HEK293 (cell line): ENCODE data around the gene ADK.
A peak's percentile ranks its signal among the peaks of the same experiment; 100 is the strongest.

Experiments used
- CTCF ChIA-PET: fragments of 350-600 bp; formaldehyde crosslinking; extraction: SDS; loops from one replicate; lab custom pipeline; 2021; ENCODE audit warnings: antibody characterized with exemption; lab: Yijun Ruan, JAX
- POLR2A ChIA-PET: fragments of 300-600 bp; formaldehyde crosslinking; extraction: SDS; loops from one replicate; lab custom pipeline; 2020; ENCODE audit warnings: antibody characterized with exemption, inconsistent platforms; lab: Yijun Ruan, JAX
- H3K27ac ChIP-seq: fragments of 200-500 bp; sonication (Bioruptor generic); 2 replicates; pipeline ENCODE4 v1.5.1; 2014; ENCODE audit warnings: low read depth, low read length, control low read depth, inconsistent platforms; ENCODE audit errors: extremely low read depth
- H3K36me3 ChIP-seq, 2 experiments: fragments of 200-500 bp in 1 of 2; sonication (Bioruptor generic) in 1 of 2; 1 replicate in 1 of 2; 2 replicates in 1 of 2; pipeline ENCODE4 v1.5.1; 2014 to 2017; ENCODE audit warnings: inconsistent platforms in 2 of 2, low read length in 2 of 2; ENCODE audit not compliant: control insufficient read depth in 2 of 2, insufficient read depth in 1 of 2
- H3K4me1 ChIP-seq: fragments of 200-500 bp; sonication (Bioruptor generic); 2 replicates; pipeline ENCODE4 v1.5.1; 2014; ENCODE audit warnings: mild to moderate bottlenecking, low read length, inconsistent platforms; ENCODE audit not compliant: control insufficient read depth, insufficient read depth
- H3K4me3 ChIP-seq: 2 replicates; pipeline ENCODE4 v1.5.1; 2011; ENCODE audit warnings: low read depth, mild to moderate bottlenecking, control low read depth, low read length, moderate library complexity
- H3K9me3 ChIP-seq: fragments of 200-500 bp; sonication (Bioruptor generic); 2 replicates; pipeline ENCODE4 v1.5.1; 2014; ENCODE audit warnings: low read depth, low read length, inconsistent platforms; ENCODE audit not compliant: control insufficient read depth, insufficient read depth
- AEBP2 ChIP-seq: fragments of 450-650 bp; formaldehyde crosslinking; IDR thresholded peaks from 2 replicates; pipeline ENCODE4 v1.5.1; 2016; ENCODE audit warnings: missing biosample characterization, missing genetic modification characterization, borderline replicate concordance
- ATF2 ChIP-seq: fragments of 450-650 bp; formaldehyde crosslinking; IDR thresholded peaks from 2 replicates; pipeline ENCODE4 v1.5.1; 2016; ENCODE audit warnings: missing biosample characterization, missing genetic modification characterization, low read depth
- BCL11A ChIP-seq: fragments of 450-650 bp; formaldehyde crosslinking; IDR thresholded peaks from 2 replicates; pipeline ENCODE4 v1.5.1; 2016; ENCODE audit warnings: low read depth, missing biosample characterization, missing genetic modification characterization
- EGR2 ChIP-seq: fragments of 450-650 bp; formaldehyde crosslinking; IDR thresholded peaks from 2 replicates; pipeline ENCODE4 v1.5.1; 2016; ENCODE audit warnings: low read depth, missing biosample characterization, missing genetic modification characterization
- OVOL3 ChIP-seq: fragments of 450-650 bp; formaldehyde crosslinking; IDR thresholded peaks from 2 replicates; pipeline ENCODE4 v1.5.1; 2016; ENCODE audit warnings: missing biosample characterization, missing genetic modification characterization
- PBX3 ChIP-seq: sonication (generic); formaldehyde crosslinking; IDR thresholded peaks from 2 replicates; pipeline ENCODE4 v1.8.1; 2022; ENCODE audit warnings: mild to moderate bottlenecking, moderate library complexity, missing genetic modification reagents
- PRDM6 ChIP-seq: fragments of 450-650 bp; formaldehyde crosslinking; IDR thresholded peaks from 2 replicates; pipeline ENCODE4 v1.5.1; 2017; ENCODE audit warnings: missing biosample characterization, missing genetic modification characterization
- SCRT2 ChIP-seq: fragments of 450-650 bp; formaldehyde crosslinking; IDR thresholded peaks from 2 replicates; pipeline ENCODE4 v1.5.1; 2016; ENCODE audit warnings: missing biosample characterization, missing genetic modification characterization
- SP3 ChIP-seq: fragments of 450-650 bp; formaldehyde crosslinking; IDR thresholded peaks from 2 replicates; pipeline ENCODE4 v1.5.1; 2016; ENCODE audit warnings: missing biosample characterization, missing genetic modification characterization
- SP7 ChIP-seq: fragments of 450-650 bp; formaldehyde crosslinking; IDR thresholded peaks from 2 replicates; pipeline ENCODE4 v1.5.1; 2016; ENCODE audit warnings: missing biosample characterization, missing genetic modification characterization
- WT1 ChIP-seq: fragments of 450-650 bp; formaldehyde crosslinking; IDR thresholded peaks from 2 replicates; pipeline ENCODE4 v1.5.1; 2016; ENCODE audit warnings: missing biosample characterization, missing genetic modification characterization
- ZBTB1 ChIP-seq: fragments of 450-650 bp; formaldehyde crosslinking; IDR thresholded peaks from 2 replicates; pipeline ENCODE4 v1.5.1; 2016; ENCODE audit warnings: missing biosample characterization, missing genetic modification characterization
- ZFP3 ChIP-seq: fragments of 450-650 bp; formaldehyde crosslinking; IDR thresholded peaks from 2 replicates; pipeline ENCODE4 v1.5.1; 2016; ENCODE audit warnings: low read depth, missing biosample characterization, missing genetic modification characterization
- ZNF184 ChIP-seq: fragments of 450-650 bp; IDR thresholded peaks from 2 replicates; pipeline ENCODE4 v1.5.1; 2018; ENCODE audit warnings: missing biosample characterization, mild to moderate bottlenecking, missing genetic modification characterization
- ZNF292 ChIP-seq: fragments of 450-650 bp; formaldehyde crosslinking; IDR thresholded peaks from 2 replicates; pipeline ENCODE4 v1.5.1; 2016; ENCODE audit warnings: low read depth, missing biosample characterization, missing genetic modification characterization, borderline replicate concordance
- ZNF341 ChIP-seq: fragments of 450-650 bp; formaldehyde crosslinking; IDR thresholded peaks from 2 replicates; pipeline ENCODE4; 2016; ENCODE audit warnings: low read depth, missing biosample characterization, missing genetic modification characterization
- ZNF473 ChIP-seq: fragments of 450-650 bp; formaldehyde crosslinking; IDR thresholded peaks from 2 replicates; pipeline ENCODE4 v1.5.1; 2017; ENCODE audit warnings: missing biosample characterization, missing genetic modification characterization
- ZNF610 ChIP-seq: fragments of 450-650 bp; formaldehyde crosslinking; IDR thresholded peaks from 2 replicates; pipeline ENCODE4 v1.5.1; 2016; ENCODE audit warnings: missing biosample characterization, missing genetic modification characterization, borderline replicate concordance
- ZNF629 ChIP-seq: fragments of 450-650 bp; formaldehyde crosslinking; IDR thresholded peaks from 2 replicates; pipeline ENCODE4 v1.5.1; 2017; ENCODE audit warnings: missing biosample characterization, missing genetic modification characterization
- ZNF660 ChIP-seq: fragments of 450-650 bp; IDR thresholded peaks from 2 replicates; pipeline ENCODE4 v1.5.1; 2018; ENCODE audit warnings: missing biosample characterization, mild to moderate bottlenecking, missing genetic modification characterization
- ZNF707 ChIP-seq: fragments of 450-650 bp; formaldehyde crosslinking; IDR thresholded peaks from 2 replicates; pipeline ENCODE4 v1.5.1; 2016; ENCODE audit warnings: missing biosample characterization, missing genetic modification characterization
- ZNF76 ChIP-seq: fragments of 450-650 bp; formaldehyde crosslinking; IDR thresholded peaks from 2 replicates; pipeline ENCODE4; 2016; ENCODE audit warnings: low read depth, missing biosample characterization, missing genetic modification characterization, borderline replicate concordance
- ZNF777 ChIP-seq: fragments of 450-650 bp; formaldehyde crosslinking; IDR thresholded peaks from 2 replicates; pipeline ENCODE4 v1.5.1; 2017; ENCODE audit warnings: missing biosample characterization, missing genetic modification characterization, borderline replicate concordance
- ZNF843 ChIP-seq: fragments of 450-650 bp; formaldehyde crosslinking; IDR thresholded peaks from 2 replicates; pipeline ENCODE4 v1.5.1; 2016; ENCODE audit warnings: missing biosample characterization, missing genetic modification characterization
- ZSCAN23 ChIP-seq: fragments of 450-650 bp; formaldehyde crosslinking; IDR thresholded peaks from 2 replicates; pipeline ENCODE4 v1.5.1; 2016; ENCODE audit warnings: missing biosample characterization, missing genetic modification characterization
- ZXDB ChIP-seq: fragments of 450-650 bp; formaldehyde crosslinking; IDR thresholded peaks from 2 replicates; pipeline ENCODE4 v1.5.1; 2016; ENCODE audit warnings: missing biosample characterization, missing genetic modification characterization

ADK gene

GRCh38 chr10:74419958-74420375, 268.9 kb downstream of the ADK start:
- peaks cover 23% of the 10 kb centered on the region for H3K4me1 ChIP-seq
- no peaks in the 10 kb centered on the region for H3K36me3 ChIP-seq
- H3K9me3 ChIP-seq, result no peaks in the 10 kb centered on the region
- no peak overlapping the region for H3K27ac ChIP-seq
- H3K4me3 ChIP-seq, result no peak overlapping the region
- TF ChIP-seq ATF2 (tag by site-specific recombination) (no peak), SP7 (tag by site-specific recombination) (peak; percentile 24; the same call in 1 of the 2 replicates), AEBP2 (tag by site-specific recombination) (no peak), ZNF184 (no peak), PRDM6 (tag by site-specific recombination) (peak; percentile 9; the same call in 1 of the 2 replicates), BCL11A (tag by site-specific recombination) (no peak), ZNF76 (no peak), ZFP3 (no peak), ZXDB (tag by site-specific recombination) (no peak), ZSCAN23 (tag by site-specific recombination) (no peak), ZBTB1 (tag by site-specific recombination) (no peak), ZNF777 (tag by site-specific recombination) (no peak), ZNF610 (tag by site-specific recombination) (no peak), ZNF292 (tag by site-specific recombination) (no peak), ZNF660 (tag by site-specific recombination) (no peak), SCRT2 (tag by site-specific recombination) (no peak), ZNF629 (no peak), EGR2 (tag by site-specific recombination) (no peak), ZNF341 (no peak), ZNF843 (tag by site-specific recombination) (no peak), OVOL3 (tag by site-specific recombination) (no peak), ZNF707 (tag by site-specific recombination) (no peak), ZNF473 (tag by site-specific recombination) (no peak), PBX3 (CRISPR knock-in tag) (no peak), WT1 (tag by site-specific recombination) (0 out of 2 replicates have a peak, but pooled peaks have one; percentile 2), SP3 (tag by site-specific recombination) (no peak)
- ChIA-PET POLR2A (no interaction called here), CTCF (interaction anchor here (0.6 to 1.8 kb wide), 14 partner anchors 8 to 680 kb away, joined by 3 to 6 read pairs (median 3); no protein-coding TSS in a partner anchor)
